A549 (cell line): ENCODE data around the gene LINC01488. TPM values are rescaled to one million over a fixed set of nuclear protein-coding genes. Genes with fewer than 3 reads are reported as not detected.

Experiments used
- ATAC-seq, 2 experiments: fragments of 200-7000 bp in 1 of 2; fragments of >200 bp in 1 of 2; cut with Nextera tagmentation in 1 of 2; cut with Tn5 transposase in 1 of 2; 3 replicates each; pipeline versions ENCODE4 v1.8.0 to v1.9.1; 2018 to 2020; ENCODE audit warnings: mild to moderate bottlenecking in 1 of 2, moderate library complexity in 1 of 2
- CTCF ChIA-PET: fragments of 300-600 bp; sonication (Branson Sonifier 250); formaldehyde crosslinking; extraction: SDS; loops from one replicate; lab custom pipeline; 2021; ENCODE audit warnings: antibody characterized with exemption, inconsistent platforms; lab: Yijun Ruan, JAX
- POLR2A ChIA-PET: fragments of 350-600 bp; formaldehyde crosslinking; extraction: SDS; loops from one replicate; lab custom pipeline; 2021; ENCODE audit warnings: antibody characterized with exemption, inconsistent platforms; lab: Yijun Ruan, JAX
- DNase-seq, 2 experiments: peaks; one replicate each; pipeline versions ENCODE4 v3.0.0 to v3.0.0-alpha.2; 2011 to 2016; ENCODE audit warnings: low read depth in 1 of 2, low spot score in 1 of 2
- FAIRE-seq: peaks from 2 replicates; lab custom pipeline; 2011; peaks lifted over from hg19 to GRCh38; lab: Jason Lieb, UNC
- H3K27ac ChIP-seq, 2 experiments: fragments of >200 bp; sonication (Bioruptor Twin); formaldehyde crosslinking; 3 replicates each; pipeline ENCODE4 v1.5.1; 2016 to 2017
- H3K4me1 ChIP-seq: fragments of >200 bp; sonication (Bioruptor Twin); formaldehyde crosslinking; 3 replicates; pipeline ENCODE4 v1.6.1; 2016
- H3K4me2 ChIP-seq: fragments of >200 bp; sonication (Bioruptor Twin); formaldehyde crosslinking; 3 replicates; pipeline ENCODE4 v1.6.1; 2016
- H3K4me3 ChIP-seq: fragments of >200 bp; sonication (Bioruptor Twin); formaldehyde crosslinking; 3 replicates; pipeline ENCODE4 v1.5.1; 2016
- H3K9me3 ChIP-seq: fragments of >200 bp; sonication (Bioruptor Twin); formaldehyde crosslinking; 3 replicates; pipeline ENCODE4 v1.6.1; 2016
- CBX8 ChIP-seq: fragments of 200-600 bp; sonication (generic); IDR thresholded peaks from 2 replicates; pipeline ENCODE4 v1.6.1; 2016
- CEBPB ChIP-seq, 2 experiments: fragments of >200 bp in 1 of 2; sonication (Bioruptor Twin) in 1 of 2; formaldehyde crosslinking in 1 of 2; IDR thresholded peaks; 2 replicates each; pipeline ENCODE4 v1.6.1; 2012 to 2016
- EHF ChIP-seq: fragments of 250-450 bp; sonication (Bioruptor Pico); IDR thresholded peaks from 2 replicates; pipeline ENCODE4 v1.5.0; 2020; ENCODE audit warnings: mild to moderate bottlenecking
- EHMT2 ChIP-seq: fragments of 200-600 bp; sonication (generic); IDR thresholded peaks from 2 replicates; pipeline ENCODE4 v1.6.1; 2016; ENCODE audit warnings: antibody characterized with exemption, low read depth, mild to moderate bottlenecking, moderate library complexity
- EP300 ChIP-seq, 2 experiments: fragments of >200 bp; sonication (Bioruptor Twin); formaldehyde crosslinking; IDR thresholded peaks; 2 replicates in 1 of 2; 3 replicates in 1 of 2; pipeline ENCODE4 v1.6.1; 2016 to 2017
- FOXS1 ChIP-seq: fragments of 250-450 bp; sonication (Bioruptor Pico); IDR thresholded peaks from 2 replicates; pipeline ENCODE4 v1.5.0; 2020; ENCODE audit warnings: mild to moderate bottlenecking, moderate library complexity
- HDAC2 ChIP-seq: fragments of 200-600 bp; sonication (generic); IDR thresholded peaks from 2 replicates; pipeline ENCODE4 v1.6.1; 2016
- HOXA7 ChIP-seq: fragments of 250-450 bp; sonication (Bioruptor Pico); IDR thresholded peaks from 2 replicates; pipeline ENCODE4 v1.5.0; 2020; ENCODE audit warnings: mild to moderate bottlenecking, moderate library complexity
- NR3C1 ChIP-seq: fragments of >200 bp; sonication (Bioruptor Twin); formaldehyde crosslinking; IDR thresholded peaks from 3 replicates; pipeline ENCODE4 v1.6.1; 2017
- POLR2A ChIP-seq: IDR thresholded peaks from 2 replicates; pipeline ENCODE4 v1.6.1; 2012; ENCODE audit warnings: mild to moderate bottlenecking, low read length
- RAD21 ChIP-seq, 2 experiments: fragments of >200 bp in 1 of 2; sonication (Bioruptor Twin) in 1 of 2; formaldehyde crosslinking in 1 of 2; IDR thresholded peaks in 1 of 2; conservative IDR thresholded peaks in 1 of 2; 2 replicates in 1 of 2; 3 replicates in 1 of 2; pipeline ENCODE4 v1.6.1; 2012 to 2018; ENCODE audit warnings: inconsistent platforms in 1 of 2
- RARB ChIP-seq: fragments of 250-450 bp; sonication (Bioruptor Pico); IDR thresholded peaks from 2 replicates; pipeline ENCODE4 v1.8.0; 2021; ENCODE audit warnings: mild to moderate bottlenecking, moderate library complexity
- RCOR1 ChIP-seq: fragments of 150-350 bp; IDR thresholded peaks from 2 replicates; pipeline ENCODE4 v1.6.1; 2014; ENCODE audit warnings: antibody characterized with exemption, low read length, low read depth
- TFCP2L1 ChIP-seq: fragments of 250-450 bp; sonication (Bioruptor Pico); IDR thresholded peaks from 2 replicates; pipeline ENCODE4 v1.5.0; 2021; ENCODE audit warnings: mild to moderate bottlenecking
- TP53 ChIP-seq: fragments of 250-450 bp; sonication (Bioruptor Pico); IDR thresholded peaks from 2 replicates; pipeline ENCODE4 v1.5.0; 2021; ENCODE audit warnings: mild to moderate bottlenecking, moderate library complexity
- ZC3H11A ChIP-seq: fragments of 450-650 bp; IDR thresholded peaks from 2 replicates; pipeline ENCODE4 v1.6.1; 2014; ENCODE audit warnings: antibody characterized with exemption, mild to moderate bottlenecking
- ZSCAN20 ChIP-seq: fragments of 250-450 bp; sonication (Bioruptor Pico); IDR thresholded peaks from 2 replicates; pipeline ENCODE4 v1.8.0; 2022; ENCODE audit warnings: mild to moderate bottlenecking, moderate library complexity
- WGBS: methylation state at CpG from one replicate; pipeline ENCODE4 v1.1.6; 2017; ENCODE audit errors: missing lambda C conversion rate; 5-methylcytosine and 5-hydroxymethylcytosine counted together
- polyA plus RNA-seq, 4 experiments: library from polyadenylated mRNA; depleted of rRNA in 3 of 4; stranded (reverse); fragments of >200 nt; fragmentation: RNase III in 1 of 4; extraction: RNeasy Plus Mini Kit Qiagen cat#74134 plus additional on column Dnase treatment in 1 of 4; gene quantifications; 2 replicates in 3 of 4; 3 replicates in 1 of 4; pipeline ENCODE4 v1.2.3, GENCODE V29; 2011 to 2017
- TF ChIP-seq, protein P1 (sequence below): fragments of 250-450 bp; sonication (Bioruptor Pico); IDR thresholded peaks from 2 replicates; pipeline ENCODE4 v1.5.0; 2021; ENCODE audit warnings: mild to moderate bottlenecking, moderate library complexity, borderline replicate concordance
- TF ChIP-seq, protein P2 (sequence below): IDR thresholded peaks from 2 replicates; pipeline ENCODE4 v1.6.1; 2012
- TF ChIP-seq, protein P3 (sequence below): fragments of >200 bp; sonication (Bioruptor Twin); formaldehyde crosslinking; IDR thresholded peaks from 3 replicates; pipeline ENCODE4 v1.6.1; 2016
- TF ChIP-seq, protein P4 (sequence below): IDR thresholded peaks from 2 replicates; pipeline ENCODE4 v1.6.1; 2012; ENCODE audit warnings: low read depth, borderline replicate concordance
- TF ChIP-seq, protein P5 (sequence below): fragments of 250-450 bp; sonication (Bioruptor Pico); IDR thresholded peaks from 2 replicates; pipeline ENCODE4 v1.5.0; 2020; ENCODE audit warnings: low read depth, mild to moderate bottlenecking, moderate library complexity

Gene LINC01488
- polyA plus RNA-seq, 2 of the 4 experiments (the other 2 are of a cell fraction) = 0.05 TPM; not detected in 1

DNA sequence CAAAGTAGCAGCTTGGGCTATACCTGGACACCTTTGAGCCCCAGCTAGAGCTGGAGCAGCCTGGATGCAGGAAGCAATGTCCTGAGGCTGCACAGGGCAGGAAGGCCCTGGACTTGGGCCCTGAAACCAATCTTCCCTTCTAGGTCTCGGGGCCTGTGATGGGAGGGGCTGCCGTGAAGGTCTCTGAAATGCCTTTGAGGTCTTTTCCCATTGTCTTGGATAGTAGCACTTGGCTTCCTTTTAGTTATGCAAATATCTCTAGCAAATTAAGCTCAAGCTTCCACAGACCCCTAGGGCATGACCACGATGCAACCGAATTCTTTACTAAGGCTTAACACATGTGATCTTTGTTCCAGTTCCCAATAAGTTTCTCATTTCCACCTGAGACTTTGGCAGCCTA lies 40.0 kb downstream of the LINC01488 start:
- ChIA-PET CTCF (no interaction called here), POLR2A (no interaction called here)
- H3K4me2 ChIP-seq = no peak overlapping the region
- FAIRE-seq = no peak
- no peak for DNase-seq
- no peak for ATAC-seq
- H3K9me3 ChIP-seq = peaks cover 27% of the 10 kb centered on the region
- WGBS = 83% methylated on average over 4 of the region's 4 CpGs
- H3K4me1 ChIP-seq = peaks cover 10% of the 10 kb centered on the region
- H3K27ac ChIP-seq = no peak overlapping the region
- no peak overlapping the region for H3K4me3 ChIP-seq
- TF ChIP-seq, protein P1, sequence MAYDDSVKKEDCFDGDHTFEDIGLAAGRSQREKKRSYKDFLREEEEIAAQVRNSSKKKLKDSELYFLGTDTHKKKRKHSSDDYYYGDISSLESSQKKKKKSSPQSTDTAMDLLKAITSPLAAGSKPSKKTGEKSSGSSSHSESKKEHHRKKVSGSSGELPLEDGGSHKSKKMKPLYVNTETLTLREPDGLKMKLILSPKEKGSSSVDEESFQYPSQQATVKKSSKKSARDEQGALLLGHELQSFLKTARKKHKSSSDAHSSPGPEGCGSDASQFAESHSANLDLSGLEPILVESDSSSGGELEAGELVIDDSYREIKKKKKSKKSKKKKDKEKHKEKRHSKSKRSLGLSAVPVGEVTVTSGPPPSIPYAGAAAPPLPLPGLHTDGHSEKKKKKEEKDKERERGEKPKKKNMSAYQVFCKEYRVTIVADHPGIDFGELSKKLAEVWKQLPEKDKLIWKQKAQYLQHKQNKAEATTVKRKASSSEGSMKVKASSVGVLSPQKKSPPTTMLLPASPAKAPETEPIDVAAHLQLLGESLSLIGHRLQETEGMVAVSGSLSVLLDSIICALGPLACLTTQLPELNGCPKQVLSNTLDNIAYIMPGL = no peak
- no peak for TF ChIP-seq HDAC2
- no peak for TF ChIP-seq POLR2A
- no peak for TF ChIP-seq CBX8
- TF ChIP-seq RARB = no peak
- no peak for TF ChIP-seq TFCP2L1
- TF ChIP-seq, protein P2, sequence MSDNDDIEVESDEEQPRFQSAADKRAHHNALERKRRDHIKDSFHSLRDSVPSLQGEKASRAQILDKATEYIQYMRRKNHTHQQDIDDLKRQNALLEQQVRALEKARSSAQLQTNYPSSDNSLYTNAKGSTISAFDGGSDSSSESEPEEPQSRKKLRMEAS = no peak
- no peak for TF ChIP-seq FOXS1 (CRISPR knock-in tag)
- TF ChIP-seq, protein P3, sequence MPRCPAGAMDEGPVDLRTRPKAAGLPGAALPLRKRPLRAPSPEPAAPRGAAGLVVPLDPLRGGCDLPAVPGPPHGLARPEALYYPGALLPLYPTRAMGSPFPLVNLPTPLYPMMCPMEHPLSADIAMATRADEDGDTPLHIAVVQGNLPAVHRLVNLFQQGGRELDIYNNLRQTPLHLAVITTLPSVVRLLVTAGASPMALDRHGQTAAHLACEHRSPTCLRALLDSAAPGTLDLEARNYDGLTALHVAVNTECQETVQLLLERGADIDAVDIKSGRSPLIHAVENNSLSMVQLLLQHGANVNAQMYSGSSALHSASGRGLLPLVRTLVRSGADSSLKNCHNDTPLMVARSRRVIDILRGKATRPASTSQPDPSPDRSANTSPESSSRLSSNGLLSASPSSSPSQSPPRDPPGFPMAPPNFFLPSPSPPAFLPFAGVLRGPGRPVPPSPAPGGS = no peak
- TF ChIP-seq NR3C1 = no peak
- TF ChIP-seq, protein P4, sequence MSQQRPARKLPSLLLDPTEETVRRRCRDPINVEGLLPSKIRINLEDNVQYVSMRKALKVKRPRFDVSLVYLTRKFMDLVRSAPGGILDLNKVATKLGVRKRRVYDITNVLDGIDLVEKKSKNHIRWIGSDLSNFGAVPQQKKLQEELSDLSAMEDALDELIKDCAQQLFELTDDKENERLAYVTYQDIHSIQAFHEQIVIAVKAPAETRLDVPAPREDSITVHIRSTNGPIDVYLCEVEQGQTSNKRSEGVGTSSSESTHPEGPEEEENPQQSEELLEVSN = no peak
- TF ChIP-seq, protein P5, sequence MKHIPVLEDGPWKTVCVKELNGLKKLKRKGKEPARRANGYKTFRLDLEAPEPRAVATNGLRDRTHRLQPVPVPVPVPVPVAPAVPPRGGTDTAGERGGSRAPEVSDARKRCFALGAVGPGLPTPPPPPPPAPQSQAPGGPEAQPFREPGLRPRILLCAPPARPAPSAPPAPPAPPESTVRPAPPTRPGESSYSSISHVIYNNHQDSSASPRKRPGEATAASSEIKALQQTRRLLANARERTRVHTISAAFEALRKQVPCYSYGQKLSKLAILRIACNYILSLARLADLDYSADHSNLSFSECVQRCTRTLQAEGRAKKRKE (CRISPR knock-in tag) = no peak
- no peak for TF ChIP-seq RAD21 (conservative IDR thresholded peaks at IDR 0.05 in 1 of 2, IDR thresholded peaks at IDR 0.05 in 1 of 2)
- no peak for TF ChIP-seq TP53
- TF ChIP-seq EHF = no peak
- TF ChIP-seq RCOR1 = no peak
- TF ChIP-seq EP300 (IDR thresholded peaks at IDR 0.05) = no peak
- TF ChIP-seq ZC3H11A = no peak
- TF ChIP-seq, all 56 proteins: peak for 0

DNA sequence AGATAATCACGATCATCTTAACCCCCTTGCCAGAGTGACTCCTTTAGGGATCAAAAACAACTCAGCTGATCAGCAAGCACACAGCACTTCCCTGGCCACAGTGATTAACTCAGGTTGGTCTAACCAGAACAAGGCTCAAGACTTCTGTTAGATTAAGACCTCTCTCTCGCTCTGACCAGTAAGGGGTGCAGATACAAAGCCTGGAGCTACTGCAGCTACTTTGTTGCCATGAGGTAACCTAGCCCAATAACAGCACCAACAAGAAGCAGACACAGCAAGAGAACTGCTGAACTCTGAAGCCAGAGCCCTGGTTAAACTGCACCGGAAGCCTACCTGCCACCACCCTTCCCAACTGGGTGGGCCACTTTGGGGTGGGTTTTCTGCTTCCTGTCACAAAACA lies 42.0 kb downstream of the LINC01488 start:
- Histone ChIP-seq H3K4me1 (peaks cover 10% of the 10 kb centered on the region), H3K27ac (no peak overlapping the region), H3K4me2 (no peak overlapping the region), H3K4me3 (no peak overlapping the region), H3K9me3 (peaks cover 10% of the 10 kb centered on the region)
- 72% methylated on average over 3 of the region's 3 CpGs for WGBS
- ChIA-PET POLR2A (no interaction called here), CTCF (interaction anchor here (1.0 kb wide), 1 partner anchor 121 kb away, joined by 4 read pairs; no protein-coding TSS in a partner anchor)
- ATAC-seq (no peak), FAIRE-seq (no peak), DNase-seq (no peak)
- no peak for TF ChIP-seq CEBPB (IDR thresholded peaks at IDR 0.05)

DNA sequence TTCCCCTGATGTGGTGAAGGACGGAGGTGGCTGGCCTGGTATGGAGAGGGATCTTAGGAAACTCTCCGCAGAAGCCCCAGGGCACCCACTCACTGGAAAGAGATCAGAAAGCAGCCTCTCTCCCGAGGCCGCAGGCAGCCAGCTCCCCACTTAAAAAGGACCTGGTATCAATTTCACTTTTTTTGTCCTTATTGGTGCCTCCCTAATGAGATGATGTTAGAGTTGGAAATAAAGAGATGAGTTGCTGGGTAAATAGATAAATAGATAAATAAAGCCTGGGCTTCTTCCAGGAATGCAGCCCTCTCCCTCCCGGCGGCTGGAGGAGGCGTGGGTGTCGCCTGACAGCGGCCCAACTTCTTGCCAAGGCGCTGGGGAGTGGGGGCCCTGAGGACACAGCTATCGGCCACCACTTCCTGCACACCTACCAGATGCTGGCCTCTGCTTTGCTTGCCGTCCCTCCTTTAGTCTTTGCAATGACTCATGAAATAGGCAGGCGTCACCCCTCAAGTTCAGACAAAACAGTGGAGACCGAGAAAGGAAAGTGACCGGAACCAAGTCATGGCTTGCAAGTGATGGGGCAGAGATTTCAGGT lies 42.9 kb downstream of the LINC01488 start:
- Histone ChIP-seq H3K27ac (no peak overlapping the region), H3K4me2 (no peak overlapping the region), H3K9me3 (peaks cover 1% of the 10 kb centered on the region; the same call in 2 of the 3 replicates), H3K4me1 (peaks cover 10% of the 10 kb centered on the region), H3K4me3 (no peak overlapping the region)
- POLR2A ChIA-PET = no interaction called here
- ATAC-seq (no peak), DNase-seq (no peak), FAIRE-seq (no peak)
- CTCF ChIA-PET = interaction anchor here (1.0 kb wide), 1 partner anchor 120 kb away, joined by 4 read pairs; no protein-coding TSS in a partner anchor
- 81% methylated on average over 15 of the region's 15 CpGs for WGBS
- TF ChIP-seq HOXA7 (CRISPR knock-in tag) (no peak), ZSCAN20 (CRISPR knock-in tag) (no peak), EHMT2 (no peak), TFCP2L1 (no peak)
